ENCODE data around the gene OPRL1.

DNA sequence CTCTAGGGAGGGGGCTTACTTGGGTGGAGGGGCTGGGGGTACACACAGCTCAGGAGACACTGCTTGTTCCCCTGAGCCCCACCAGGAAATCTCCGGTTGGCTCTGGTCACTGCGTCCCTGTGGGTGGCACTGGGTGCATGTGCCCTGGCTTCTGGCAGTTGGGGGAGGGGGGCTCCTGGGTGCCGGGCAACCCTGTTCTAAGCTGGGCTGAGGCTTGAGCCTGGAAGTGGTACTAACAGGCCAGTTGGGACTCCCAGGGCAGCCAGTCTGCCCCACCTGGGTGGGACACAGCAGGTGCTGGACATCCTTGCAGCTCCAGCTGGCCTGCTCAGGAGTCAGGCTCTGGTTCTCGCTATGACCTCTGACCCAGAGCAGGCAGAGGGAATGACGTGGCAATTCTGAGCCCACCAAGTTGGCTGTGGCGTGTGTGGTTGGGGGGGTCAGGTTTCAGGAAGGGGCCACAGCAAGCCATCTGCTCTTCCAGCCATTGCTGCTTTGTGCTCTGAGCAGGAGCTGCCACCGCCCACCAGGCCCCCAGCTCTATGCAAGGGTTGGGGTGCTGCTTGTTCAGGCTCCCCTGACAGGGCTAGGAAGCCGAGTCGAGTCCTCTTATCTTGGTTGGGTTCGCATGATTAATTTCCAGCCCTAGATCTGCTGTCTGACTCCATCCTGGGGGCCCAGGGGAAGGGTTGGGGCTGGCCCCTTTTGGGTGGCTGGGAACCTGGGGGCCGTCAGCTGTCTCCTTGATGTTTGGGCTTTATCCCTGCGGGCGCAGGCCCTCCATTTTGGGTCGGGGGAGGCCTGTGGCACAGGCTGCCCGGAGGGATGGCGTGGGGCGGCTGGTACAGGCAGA is 43.3 kb upstream of the OPRL1 start:
- TF ChIP-seq, protein P1, sequence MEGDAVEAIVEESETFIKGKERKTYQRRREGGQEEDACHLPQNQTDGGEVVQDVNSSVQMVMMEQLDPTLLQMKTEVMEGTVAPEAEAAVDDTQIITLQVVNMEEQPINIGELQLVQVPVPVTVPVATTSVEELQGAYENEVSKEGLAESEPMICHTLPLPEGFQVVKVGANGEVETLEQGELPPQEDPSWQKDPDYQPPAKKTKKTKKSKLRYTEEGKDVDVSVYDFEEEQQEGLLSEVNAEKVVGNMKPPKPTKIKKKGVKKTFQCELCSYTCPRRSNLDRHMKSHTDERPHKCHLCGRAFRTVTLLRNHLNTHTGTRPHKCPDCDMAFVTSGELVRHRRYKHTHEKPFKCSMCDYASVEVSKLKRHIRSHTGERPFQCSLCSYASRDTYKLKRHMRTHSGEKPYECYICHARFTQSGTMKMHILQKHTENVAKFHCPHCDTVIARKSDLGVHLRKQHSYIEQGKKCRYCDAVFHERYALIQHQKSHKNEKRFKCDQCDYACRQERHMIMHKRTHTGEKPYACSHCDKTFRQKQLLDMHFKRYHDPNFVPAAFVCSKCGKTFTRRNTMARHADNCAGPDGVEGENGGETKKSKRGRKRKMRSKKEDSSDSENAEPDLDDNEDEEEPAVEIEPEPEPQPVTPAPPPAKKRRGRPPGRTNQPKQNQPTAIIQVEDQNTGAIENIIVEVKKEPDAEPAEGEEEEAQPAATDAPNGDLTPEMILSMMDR (IDR thresholded peaks at IDR 0.05; ENCODE audit: low read length): no peak
- no peak for TF ChIP-seq EZH2 (IDR thresholded peaks at IDR 0.05; ENCODE audit: borderline replicate concordance, low read length)
